Dermis microvascular lymphatic vessel endothelial cell (primary cell): ENCODE measurements around the gene RIOK1. TPM values are rescaled to one million over a fixed set of nuclear protein-coding genes. Genes with fewer than 3 reads are reported as not detected.
"Not testable (repeated sequence)": the region's sequence is repeated elsewhere in the genome, so short reads cannot be mapped to it uniquely, and the experiment has no call there.

ENCODE experiments used
- DNase-seq, 2 donors: peaks; one replicate each; pipeline versions ENCODE4 v3.0.0 to v3.0.0-alpha.2; 2010; ENCODE audit warnings: low read depth in 2 of 2
- total RNA-seq: library from RNA; depleted of rRNA; stranded (reverse); fragments of >200 nt; gene quantifications from 2 replicates; pipeline ENCODE4 v1.2.1, GENCODE V29; 2014

Gene RIOK1
- total RNA-seq, 1 donor from 2014 or later: 16.6 TPM

- DNase-seq: no peak
Observed at GRCh38 chr6:7441048-7441775, 51.6 kb downstream of the RIOK1 start.

- DNase-seq: no peak
Observed at GRCh38 chr6:7442467-7442866, 52.9 kb downstream of the RIOK1 start.

DNA sequence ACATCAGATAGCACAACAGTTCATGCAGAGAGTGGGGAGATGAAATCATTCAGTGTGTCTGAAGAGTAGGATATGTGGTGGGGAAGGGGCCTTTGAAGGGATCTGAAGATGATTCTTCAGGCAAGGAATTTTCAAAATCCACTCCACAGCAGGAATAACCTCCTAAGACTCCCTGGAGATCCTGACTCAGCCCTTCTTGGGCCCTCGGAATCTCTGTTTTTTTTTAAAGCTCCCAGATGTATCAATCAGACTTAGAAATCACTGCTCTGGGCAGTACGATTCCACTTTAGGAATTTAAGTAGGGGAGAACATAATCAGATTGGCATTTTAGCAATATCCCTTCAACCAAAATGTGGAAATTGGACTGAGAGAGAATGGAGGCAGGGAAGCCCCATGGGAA, 55.5 kb downstream of the RIOK1 start:
- no peak for DNase-seq

DNA sequence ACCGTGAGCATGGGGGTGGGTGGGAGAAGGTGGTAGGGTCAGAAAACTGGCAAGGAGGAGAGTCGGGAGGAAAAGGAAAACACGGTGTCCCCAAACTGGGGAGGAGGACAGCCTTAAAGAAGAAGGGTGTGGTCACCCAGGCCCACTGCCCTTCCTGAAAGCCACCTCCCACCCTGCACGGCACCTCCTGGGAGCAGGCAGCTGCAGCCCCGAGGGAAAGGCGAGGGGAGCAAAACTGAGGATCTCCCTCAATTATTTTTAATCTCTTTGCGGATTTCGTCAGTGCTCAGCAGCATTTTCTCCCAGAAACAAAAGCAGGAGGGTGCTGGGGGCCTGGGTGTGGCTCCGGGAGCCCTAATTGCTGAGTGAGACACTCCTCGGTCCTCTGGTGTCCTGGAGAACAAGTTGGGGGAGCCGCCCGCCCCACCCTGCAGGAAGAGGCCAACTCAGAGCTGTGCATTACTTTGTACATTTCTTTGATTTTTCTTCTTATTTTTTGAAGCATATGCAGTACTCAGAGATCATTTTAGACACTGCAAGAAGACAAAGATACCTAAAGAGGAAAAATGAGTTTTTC, 56.4 kb downstream of the RIOK1 start:
- no peak for DNase-seq

- no peak for DNase-seq
Observed at GRCh38 chr6:7446619-7447325, 57.2 kb downstream of the RIOK1 start.

- DNase-seq: no peak
Observed at GRCh38 chr6:7448232-7448631, 58.6 kb downstream of the RIOK1 start.

DNA sequence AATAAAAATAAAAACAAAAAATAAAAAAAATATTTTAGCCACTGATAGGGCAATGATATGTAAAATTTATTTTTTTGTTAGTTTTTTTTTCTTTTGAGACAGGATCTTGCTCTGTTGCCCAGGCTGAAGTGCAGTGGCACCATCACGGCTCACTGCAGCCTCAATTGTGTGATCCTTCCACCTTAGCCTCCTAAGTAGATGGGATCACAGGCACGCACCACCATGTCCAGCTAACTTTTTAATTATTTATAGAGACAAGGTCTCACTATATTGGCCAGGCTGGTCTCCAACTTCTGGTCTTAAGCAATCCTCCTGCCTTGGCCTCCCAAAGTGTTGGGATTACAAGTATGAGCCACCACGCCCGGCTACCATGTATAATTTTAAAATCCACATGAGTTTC, 59.4 kb downstream of the RIOK1 start:
- no peak for DNase-seq

- DNase-seq: no peak
Observed at GRCh38 chr6:7451326-7451725, 61.7 kb downstream of the RIOK1 start.

DNA sequence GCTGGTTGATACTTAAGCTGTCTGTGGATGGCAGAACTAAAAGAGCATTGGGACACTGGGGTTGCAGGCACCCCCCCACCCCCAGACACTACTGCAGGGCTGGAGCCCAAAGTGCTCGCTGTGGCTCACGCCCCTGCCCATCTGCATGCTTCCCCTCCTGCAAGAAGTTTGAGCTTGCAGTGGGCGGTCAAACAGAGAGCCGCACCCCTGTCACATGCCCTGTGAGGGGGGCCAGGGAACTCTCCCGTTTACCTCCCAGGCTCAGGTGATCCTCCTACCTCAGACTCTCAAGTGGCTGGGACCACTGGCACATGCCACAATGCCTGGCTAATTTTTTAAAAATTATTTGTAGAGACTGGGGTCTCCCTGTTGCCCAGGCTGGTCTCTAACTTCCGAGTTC, 63.3 kb downstream of the RIOK1 start:
- no peak for DNase-seq

DNA sequence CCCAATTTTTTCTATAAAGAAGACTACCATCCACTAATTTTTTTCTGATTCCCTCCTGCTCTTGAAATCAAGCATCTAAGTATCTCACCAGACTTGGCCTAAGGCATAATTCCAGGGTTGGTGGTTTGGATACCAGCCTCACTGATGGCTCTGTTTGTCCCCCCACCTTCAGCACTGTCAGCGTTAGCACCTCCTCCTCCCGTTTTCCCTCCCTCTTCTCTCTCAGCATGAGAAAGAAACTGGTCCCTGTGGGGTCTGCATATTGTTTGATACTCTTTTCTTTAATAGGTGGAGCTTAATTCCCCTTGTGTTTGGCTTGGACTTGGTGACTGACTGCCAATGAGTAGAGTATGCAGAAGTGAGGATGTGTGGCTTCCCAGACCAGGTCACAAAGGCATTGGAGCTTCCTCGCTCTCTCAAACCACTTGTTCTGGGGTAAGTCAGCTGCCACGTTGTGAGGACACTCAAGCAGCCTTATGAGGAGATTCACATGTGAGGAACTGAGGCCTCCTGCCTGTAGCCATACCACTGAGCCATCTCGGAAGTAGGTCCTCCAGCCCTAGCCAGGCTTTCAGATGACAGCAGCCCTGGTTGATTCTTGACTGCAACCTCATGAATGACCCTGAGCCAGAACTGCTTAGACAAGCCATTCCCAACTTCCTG, 65.2 kb downstream of the RIOK1 start:
- DNase-seq: no peak

DNA sequence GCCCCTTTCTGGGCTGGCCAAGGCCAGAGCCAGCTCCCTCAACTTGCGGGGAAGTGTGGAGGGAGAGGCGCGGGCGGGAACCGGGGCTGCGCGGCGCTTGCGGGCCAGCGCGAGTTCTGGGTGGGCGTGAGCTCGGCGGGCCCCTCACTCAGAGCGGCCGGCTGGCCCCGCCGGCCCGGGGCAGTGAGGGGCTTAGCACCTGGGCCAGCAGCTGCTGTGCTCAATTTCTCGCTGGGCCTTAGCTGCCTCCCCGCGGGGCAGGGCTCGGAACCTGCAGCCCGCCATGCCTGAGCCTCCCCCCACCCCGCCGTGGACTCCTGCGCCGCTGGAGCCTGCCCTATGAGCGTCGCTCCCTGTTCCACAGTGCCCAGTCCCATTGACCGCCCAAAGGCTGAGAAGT, 66.7 kb downstream of the RIOK1 start:
- not testable (repeated sequence) for DNase-seq

DNA sequence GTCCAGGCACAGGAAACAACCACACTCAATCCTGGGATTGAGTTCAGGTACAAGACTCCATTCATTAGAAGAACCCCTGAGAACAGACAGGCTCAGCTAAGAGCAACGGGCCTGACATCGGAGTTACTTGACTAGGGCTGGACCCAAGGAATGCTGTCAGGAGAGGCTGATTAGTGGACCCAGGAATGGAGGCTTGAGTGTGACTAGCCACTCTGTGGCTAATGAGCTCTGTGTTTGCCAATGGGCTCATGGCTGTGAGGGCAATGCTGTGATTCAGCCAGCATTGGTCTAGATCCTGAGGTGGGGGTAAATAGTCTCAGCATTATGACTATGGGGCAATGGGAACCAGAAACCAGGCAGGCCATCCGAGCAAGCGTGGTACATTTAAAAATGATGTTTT, 71.8 kb downstream of the RIOK1 start:
- DNase-seq: no peak

- no peak for DNase-seq
Observed at GRCh38 chr6:7463785-7464184, 74.2 kb downstream of the RIOK1 start.

GRCh38 chr6:7467007-7467897, 77.6 kb downstream of the RIOK1 start:
- no peak for DNase-seq

Other genes starting within 250 kb of the RIOK1 start
- gene SSR1, start 76.6 kb upstream of the RIOK1 start, total RNA-seq: 42.9 and 52.9 TPM in 2 replicates
- under 0.01 and 0.13 TPM in 2 replicates for gene CAGE1, start 66 bp upstream of the RIOK1 start, total RNA-seq
- 42.4 and 88.0 TPM in 2 replicates for gene DSP, start 151.9 kb downstream of the RIOK1 start, total RNA-seq
- 10.6 and 11.4 TPM in 2 replicates for gene SNRNP48, start 200.4 kb downstream of the RIOK1 start, total RNA-seq